ENCODE data around the gene THSD7B. TPM values are rescaled to one million over a fixed set of nuclear protein-coding genes. Genes with fewer than 3 reads are reported as not detected.

Gene THSD7B
- total RNA-seq, 1 donor from 2014 or later = 0.27 TPM

DNA sequence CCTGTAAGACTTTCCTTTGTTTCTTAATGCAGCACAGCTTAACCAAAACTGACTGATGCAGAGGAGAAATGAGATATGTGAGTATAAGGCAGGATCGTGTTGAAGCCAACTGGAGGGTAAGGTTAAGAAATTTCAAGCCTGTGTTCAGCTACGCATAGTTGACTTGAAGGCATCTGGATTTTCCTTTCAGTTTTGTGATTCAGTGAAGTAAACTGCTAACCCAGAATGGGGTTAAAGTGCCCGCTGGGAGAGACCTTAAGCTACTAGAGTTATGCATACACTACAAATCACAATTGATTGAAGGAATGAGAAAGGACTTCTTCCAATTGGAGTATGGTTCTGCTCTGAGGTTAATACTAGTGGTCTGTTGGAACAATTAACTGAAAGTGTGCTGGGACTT lies 22.6 kb downstream of the THSD7B start:
- intact Hi-C loops (cut with DNase I) = no loop called here
- DNase-seq (ENCODE audit: missing footprints) (no peak), ATAC-seq (no peak)

DNA sequence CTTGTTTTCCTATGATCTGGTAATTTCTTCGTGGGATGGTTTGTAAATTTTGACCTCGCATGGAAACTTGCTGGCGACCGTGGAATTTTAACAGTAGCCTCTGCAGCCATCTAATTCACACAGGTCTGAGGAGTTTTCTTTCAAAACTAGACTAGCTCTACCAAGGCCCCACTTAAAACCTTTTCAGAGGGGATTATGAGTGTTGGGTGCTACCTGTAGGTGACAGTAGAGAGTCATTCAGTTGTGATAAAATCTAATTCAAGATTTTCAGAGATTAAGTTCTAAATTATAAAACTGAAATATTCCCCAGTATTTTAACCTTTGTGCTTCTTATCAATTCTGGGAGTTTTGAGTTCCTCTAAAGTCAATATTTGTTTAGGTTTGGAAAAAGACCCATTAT lies 31.0 kb downstream of the THSD7B start:
- ATAC-seq = no peak
- intact Hi-C loops (cut with DNase I) = no loop called here
- no peak for DNase-seq (ENCODE audit: missing footprints)

DNA sequence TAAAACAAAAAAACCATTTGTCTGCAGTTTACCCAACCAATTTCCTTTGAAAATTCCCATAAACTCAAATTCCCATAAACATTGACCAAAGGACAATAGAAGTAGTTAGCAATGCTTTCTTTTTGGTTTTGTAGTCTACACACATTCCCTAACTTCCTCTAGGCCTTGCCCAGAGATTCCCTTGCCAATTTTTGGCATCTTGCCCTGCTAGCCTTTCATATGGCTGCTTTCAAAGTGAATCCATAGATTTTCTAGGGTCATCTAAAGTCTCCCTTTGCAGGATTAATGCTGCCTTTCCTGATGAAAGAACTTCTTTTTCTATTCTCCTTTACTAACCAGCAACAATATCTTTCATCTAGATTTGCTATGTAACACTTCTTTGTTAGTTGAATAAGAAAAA lies 33.4 kb downstream of the THSD7B start:
- no peak for DNase-seq (ENCODE audit: missing footprints)
- intact Hi-C loops (cut with DNase I) = no loop called here

DNA sequence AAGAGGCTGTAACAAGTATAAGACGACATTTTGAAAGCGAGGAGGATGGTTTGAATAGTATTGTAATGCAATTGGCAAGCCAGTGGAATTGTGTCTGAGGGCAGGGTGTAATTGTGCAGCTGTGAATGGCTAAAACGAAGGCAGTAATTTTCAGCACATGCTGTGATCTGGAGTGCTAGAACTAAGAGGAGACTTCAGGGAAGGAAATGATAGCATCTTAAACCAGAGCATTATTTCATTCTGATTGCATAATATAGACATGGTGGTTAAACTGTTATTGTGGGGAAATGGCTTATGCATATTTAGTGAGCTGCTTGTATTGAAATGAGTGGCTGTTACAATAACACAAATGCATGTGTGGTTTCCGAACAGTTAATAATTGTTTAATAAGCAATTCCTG lies 36.3 kb downstream of the THSD7B start:
- ATAC-seq (no peak), DNase-seq (ENCODE audit: missing footprints) (no peak)
- intact Hi-C loops (cut with DNase I) = no loop called here

More for the DNA sequence above, 33.4 kb downstream of the THSD7B start:
- no peak for ATAC-seq

DNA sequence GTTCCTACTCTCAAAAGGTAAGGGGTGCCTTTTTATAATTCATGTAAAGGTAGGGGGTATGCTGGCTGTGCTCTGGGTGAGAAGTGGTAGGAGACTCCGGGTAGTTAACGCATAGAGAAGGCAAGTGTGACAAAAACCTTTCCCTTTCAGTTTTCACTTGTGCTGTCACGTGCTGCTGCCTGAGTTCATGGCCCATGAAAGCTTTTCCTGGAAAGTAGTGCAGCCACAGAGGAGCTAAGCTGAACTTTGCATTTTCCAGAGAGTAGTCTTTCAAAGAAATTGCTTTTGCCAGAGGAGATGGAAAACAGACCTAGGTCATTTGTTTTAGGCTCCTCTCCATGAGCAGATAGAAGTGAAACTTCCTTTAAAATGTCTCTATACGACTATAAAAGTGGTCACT lies 44.7 kb downstream of the THSD7B start:
- no peak for ATAC-seq
- intact Hi-C loops (cut with DNase I) = no loop called here
- no peak for DNase-seq (ENCODE audit: missing footprints)

DNA sequence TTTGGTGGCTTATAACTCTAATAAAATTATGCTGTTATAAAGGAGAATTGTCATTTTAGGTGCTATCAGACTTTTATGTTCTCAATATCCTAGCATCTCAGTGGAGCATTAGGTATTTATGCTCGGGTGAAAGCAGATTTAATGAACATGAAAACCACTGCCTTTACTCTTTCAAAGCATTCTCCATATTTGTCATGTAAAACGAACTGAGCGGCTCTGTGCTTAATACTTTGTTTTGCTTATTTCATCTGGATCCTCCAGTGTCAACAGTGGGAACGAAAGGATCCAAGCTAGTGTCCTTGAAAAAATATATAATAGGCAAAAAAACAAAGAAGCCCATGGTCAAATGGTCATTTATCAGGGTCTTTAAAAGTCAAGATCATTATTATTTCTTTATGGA lies 53.5 kb downstream of the THSD7B start:
- ATAC-seq (no peak), DNase-seq (ENCODE audit: missing footprints) (no peak)
- intact Hi-C loops (cut with DNase I) = no loop called here

DNA sequence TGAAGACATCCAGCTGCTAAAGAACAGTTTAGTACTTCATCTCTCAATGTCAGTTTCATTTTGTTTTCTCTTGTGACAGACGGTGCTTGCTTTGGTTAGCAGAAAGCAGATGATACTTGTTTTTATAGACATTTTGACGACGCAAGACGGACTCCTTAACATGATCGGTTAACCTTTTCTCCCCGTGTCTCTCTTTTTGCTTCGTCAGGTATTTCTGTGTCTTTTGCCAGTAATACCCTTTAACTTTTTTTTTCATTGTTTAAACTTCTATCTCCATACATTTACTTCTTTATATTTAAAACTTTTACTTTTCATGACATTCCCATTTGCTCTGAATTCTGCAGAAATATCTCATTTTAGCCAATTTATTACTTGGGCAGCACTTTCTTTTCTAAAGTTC lies 57.9 kb downstream of the THSD7B start:
- intact Hi-C loops (cut with DNase I) = no loop called here
- no peak for ATAC-seq
- DNase-seq (ENCODE audit: missing footprints) = no peak

DNA sequence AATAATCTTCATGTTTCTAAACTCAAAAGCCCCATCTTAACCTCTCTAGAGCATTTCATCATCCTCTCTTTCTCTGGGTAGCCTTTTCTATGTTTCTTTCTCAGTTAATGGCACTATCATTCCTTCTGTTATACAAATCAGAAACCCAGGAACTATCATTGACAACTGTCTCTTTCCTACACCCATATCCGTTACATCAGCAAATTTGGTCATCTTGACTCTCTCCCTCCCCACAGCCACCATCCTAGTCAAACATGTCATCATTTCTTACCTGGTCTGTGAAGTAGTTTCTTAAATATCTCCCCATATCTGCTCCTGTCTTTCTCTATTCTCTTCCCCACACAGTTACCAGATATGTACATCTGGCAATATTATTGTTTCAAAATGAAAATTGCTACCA lies 62.8 kb downstream of the THSD7B start:
- ATAC-seq (no peak), DNase-seq (ENCODE audit: missing footprints) (no peak)
- intact Hi-C loops (cut with DNase I) = no loop called here

DNA sequence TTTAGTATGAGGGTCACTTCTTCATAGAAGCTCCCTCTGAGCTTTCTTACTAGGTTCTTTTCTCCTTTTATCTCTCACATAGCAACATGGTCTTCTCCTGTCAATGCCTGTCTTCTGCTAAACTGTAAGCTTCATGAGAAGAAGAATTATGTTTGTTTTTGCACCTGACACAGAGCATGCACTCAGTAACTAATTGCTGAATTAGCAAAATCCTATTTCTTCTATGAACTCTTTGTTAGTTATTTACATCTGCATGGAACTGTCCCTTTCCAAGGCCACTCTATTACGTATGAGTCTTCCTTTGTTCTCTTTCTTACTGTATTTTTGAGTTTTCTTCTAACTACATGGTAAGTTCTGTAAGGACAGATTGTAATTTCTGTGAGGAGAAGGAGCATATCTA lies 63.4 kb downstream of the THSD7B start:
- no peak for ATAC-seq
- no peak for DNase-seq (ENCODE audit: missing footprints)
- intact Hi-C loops (cut with DNase I) = no loop called here

DNA sequence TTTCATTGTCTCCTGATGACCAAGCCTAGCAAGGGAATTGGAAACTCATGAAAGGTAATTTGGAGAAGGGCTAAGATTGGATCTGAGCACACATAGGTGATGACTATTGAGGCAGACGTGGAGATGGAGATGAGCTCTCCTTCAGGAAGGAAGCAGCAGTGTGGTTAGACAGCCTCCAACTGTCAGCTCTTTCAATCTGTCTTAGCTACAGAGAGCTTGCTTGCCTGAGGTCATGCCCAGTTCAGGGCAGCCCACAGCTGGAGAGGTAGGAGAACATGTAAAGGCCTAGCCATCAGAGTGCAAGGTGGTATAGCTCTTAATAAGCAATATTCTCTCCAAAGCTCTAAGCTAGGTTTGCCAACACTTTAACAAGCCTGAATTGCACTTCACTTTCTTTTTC lies 79.2 kb downstream of the THSD7B start:
- intact Hi-C loops (cut with DNase I) = no loop called here
- no peak for DNase-seq (ENCODE audit: missing footprints)
- no peak for ATAC-seq

DNA sequence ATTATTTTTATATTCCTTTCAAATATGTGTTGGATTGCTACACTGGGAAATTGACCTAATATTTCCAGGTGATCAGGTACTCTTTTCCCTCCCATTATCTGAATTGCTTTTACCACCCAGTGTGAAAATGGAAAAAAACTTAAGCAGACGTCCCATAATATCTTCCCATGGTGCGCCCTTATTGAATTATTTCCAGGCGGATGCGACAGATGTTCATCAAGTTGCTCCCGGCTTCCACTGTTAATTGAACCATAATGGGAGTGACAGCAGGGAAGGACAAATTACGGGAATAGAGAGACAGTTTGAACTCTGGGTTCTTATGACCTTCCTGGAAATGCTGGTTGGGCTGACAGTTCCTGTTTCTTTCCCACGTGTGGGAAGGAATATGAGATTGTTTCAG lies 93.3 kb downstream of the THSD7B start:
- intact Hi-C loops (cut with DNase I) = no loop called here
- DNase-seq (ENCODE audit: missing footprints) (no peak), ATAC-seq (no peak)

DNA sequence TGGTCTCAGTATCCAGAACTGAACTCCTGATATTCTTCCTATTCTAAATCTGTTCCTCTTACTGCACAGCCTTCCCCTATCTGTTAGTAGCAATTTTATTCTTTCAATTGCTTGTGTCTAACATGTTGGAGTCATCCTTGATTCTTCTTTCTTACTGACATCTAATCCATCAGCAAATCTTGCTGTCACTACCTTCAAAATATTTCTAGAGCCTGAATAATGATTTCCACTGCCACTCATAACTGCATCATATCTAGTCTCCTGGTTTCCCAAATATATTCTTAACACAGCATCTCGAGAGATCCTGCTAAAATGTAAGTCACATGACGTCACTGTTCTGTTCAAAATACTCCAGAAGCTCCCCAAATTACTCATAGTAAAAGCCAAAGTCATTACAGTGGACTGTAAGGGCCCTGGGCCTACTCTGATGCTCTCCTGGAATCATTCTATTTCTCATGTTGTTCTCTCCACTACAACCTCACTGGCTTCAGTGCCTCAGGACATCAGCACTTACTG lies 95.2 kb downstream of the THSD7B start:
- no peak for ATAC-seq
- intact Hi-C loops (cut with DNase I) = no loop called here

DNA sequence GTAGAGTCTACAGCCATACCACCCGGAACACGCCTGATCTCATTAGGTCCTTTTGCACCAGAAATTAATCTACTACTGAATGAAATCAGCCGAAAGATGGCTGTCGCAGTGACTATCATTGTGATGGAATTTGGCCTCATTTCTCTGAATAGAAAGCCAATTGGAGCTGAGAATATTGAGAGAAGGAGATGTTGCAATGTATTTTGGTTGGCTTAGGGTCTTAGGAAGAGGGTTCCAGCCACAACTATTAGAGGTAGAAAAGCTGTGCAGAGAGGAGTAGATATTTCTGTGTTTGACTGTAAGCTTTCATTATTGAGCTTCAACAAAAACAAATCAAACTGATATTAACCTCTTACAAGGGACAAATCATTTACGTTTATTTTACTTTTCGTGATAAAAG lies 98.1 kb downstream of the THSD7B start:
- no peak for ATAC-seq
- intact Hi-C loops (cut with DNase I) = no loop called here
- DNase-seq (ENCODE audit: missing footprints) = no peak

More for the DNA sequence above, 95.2 kb downstream of the THSD7B start:
- DNase-seq (ENCODE audit: missing footprints) = no peak

DNA sequence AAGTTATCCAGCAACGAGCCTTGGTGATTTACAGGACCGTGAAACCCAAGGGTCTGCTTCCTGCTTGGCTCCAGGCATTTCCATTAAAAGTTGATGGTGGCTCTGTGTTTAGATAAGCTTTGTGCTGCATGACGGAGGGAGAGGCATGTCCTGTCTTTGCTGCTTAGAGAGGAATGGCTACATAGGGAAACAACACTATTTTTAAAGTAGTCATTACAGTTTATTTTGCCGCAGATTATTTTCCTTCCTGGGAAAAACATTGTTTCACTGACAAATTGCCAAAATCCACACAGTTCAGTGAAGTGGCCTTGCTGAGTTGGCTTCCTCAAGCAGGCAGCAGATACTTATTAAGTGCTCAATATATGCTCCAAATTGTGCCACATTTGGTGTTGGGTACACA lies 98.5 kb downstream of the THSD7B start:
- DNase-seq (ENCODE audit: missing footprints) (no peak), ATAC-seq (no peak)
- intact Hi-C loops (cut with DNase I) = no loop called here

DNA sequence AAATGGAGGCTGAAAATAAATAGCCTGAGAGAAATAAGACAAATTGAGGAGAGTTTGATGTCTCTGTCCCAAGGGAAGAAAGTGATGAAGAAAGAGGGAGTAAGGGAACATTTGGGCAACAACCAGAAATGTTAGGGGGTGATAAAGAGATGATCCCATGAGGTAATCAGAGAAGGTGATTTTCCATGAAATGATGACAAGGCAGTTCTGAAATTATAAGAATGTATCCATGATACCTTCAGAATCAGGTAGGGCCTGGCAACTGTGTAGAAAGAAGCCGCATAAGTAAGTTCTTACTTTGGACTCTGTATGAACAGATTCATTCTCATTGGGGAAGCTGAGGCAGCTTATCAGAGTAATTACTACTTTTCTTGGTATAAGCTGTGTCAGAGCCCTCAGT lies 106.1 kb downstream of the THSD7B start:
- no peak for ATAC-seq
- DNase-seq (ENCODE audit: missing footprints) = no peak

DNA sequence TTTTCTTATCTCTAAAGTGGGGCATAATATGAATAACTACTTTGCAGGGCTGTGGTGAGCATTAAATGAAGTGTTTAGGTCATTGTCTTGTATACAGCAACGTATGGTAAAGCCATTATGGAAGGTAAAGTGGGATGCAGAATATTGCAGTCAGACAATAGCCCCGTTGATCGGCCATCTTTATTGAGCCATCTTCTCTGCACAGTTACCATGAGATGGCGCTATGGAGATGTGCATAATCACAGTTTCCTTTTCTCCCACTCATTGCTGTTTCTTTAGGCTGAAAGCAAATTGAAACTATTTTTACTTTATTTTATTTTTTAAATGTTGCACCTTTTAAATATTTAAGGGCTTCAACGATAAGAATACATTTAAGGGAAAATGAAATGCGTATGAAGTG lies 108.9 kb downstream of the THSD7B start:
- intact Hi-C loops (cut with DNase I) = no loop called here
- ATAC-seq (no peak), DNase-seq (ENCODE audit: missing footprints) (no peak)

More for the DNA sequence above, 106.1 kb downstream of the THSD7B start:
- intact Hi-C loops (cut with DNase I) = no loop called here

DNA sequence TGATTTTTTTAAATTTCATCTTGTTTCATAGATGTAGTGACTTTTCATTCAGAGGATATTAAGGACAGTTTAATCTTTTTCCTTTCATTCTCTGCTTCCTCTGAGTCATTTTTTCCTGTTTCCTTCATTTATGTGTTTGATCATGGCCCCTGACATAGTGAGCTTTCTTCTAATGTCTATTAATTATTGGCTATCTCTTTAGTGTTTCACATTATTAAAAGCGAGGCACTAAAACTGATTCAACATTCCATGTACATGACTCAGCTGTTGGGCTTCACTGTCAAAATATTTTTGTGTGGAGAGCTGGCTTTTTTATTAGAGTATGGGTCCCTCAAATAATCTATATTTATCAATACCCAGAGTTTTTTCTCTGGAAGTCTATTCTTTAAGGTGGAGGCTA lies 125.8 kb downstream of the THSD7B start:
- intact Hi-C loops (cut with DNase I) = no loop called here

DNA sequence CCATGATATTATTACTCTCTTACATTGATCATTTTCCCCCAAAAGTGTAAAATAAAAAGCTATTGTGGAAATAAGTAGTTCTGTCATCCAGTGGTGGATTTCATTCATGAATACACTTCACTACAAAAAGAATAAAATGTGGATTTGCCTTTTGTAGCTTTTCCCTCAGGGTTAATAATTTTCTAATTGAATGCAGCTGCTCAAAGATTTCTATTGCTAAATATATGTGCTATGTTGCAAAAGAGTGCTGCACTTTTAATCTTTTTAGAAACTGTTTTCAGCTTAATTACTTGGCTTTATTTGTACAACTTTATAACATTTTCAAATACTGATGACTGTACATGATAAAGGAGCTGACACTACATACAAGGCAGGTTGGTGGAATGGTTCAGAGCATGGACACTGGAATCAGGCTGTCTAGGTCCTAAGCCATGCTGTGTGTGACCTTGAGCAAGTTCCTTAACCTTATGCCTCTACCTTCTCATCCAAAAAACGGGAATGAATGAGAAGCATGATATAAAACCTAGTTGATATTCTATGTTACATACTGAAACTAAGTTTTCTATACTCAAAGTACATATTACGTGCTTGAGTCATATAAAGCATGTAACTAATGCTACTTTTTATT lies 128.8 kb downstream of the THSD7B start:
- no peak for DNase-seq (ENCODE audit: missing footprints)
- ATAC-seq = no peak
- intact Hi-C loops (cut with DNase I) = no loop called here

More for the DNA sequence above, 125.8 kb downstream of the THSD7B start:
- DNase-seq (ENCODE audit: missing footprints) (no peak), ATAC-seq (no peak)

DNA sequence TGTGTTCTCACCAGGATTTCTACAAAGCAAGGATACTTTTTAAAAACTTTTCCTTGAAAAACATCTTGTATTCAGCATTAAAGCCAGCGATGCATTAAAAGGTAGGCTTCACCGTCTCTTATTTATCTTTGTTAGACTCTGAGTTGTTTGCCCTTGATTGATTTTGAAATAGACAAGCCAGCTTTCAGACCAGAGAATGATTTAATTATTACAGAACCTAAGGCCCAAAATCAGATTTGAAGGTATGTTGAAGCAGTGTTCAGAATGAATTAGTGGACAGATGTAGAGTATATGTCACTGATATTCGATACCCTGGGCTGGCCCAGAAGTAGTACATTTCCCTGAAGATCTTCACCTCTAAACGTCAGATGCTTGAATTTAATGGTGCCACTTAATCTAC lies 136.4 kb downstream of the THSD7B start:
- ATAC-seq = no peak
- DNase-seq (ENCODE audit: missing footprints) = no peak
- intact Hi-C loops (cut with DNase I) = no loop called here

DNA sequence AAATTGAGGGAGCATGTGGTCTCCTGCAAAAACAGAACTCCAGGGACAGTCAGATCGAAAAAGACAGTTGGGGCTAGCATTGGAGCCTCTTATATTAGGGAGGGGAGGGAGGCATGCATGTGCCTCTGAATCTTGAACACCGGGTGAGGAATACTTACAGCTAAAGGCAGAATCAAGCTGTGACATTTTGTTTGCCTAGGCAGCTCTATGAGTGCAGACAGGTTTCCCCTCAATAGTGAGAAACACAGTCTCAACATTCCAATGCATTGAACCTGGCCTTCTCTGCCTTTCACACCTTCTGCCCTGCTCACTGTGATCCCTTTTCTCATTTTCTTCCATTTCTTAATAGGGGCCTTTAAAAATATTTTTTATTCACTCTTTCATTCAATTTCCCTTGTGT lies 140.4 kb downstream of the THSD7B start:
- intact Hi-C loops (cut with DNase I) = no loop called here
- ATAC-seq (no peak), DNase-seq (ENCODE audit: missing footprints) (no peak)

DNA sequence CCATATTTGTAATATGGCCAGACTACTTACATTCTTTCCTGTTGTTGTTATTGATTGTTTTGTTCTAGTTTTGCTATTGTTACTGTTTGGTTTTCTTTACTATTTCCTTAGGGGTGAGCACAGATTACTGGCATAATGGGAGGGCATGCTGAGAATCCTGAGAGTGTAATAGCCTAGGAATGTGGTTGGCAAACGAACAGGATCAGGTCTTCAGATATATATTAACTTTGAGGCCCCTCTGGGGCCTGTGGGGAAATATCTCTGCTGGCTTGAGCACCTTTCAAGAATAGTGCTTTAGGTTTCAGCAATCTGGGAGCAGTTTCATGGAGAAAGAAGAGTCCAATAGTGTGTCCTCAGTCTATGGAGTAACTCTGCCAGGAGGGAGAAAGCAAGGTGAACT lies 144.4 kb downstream of the THSD7B start:
- intact Hi-C loops (cut with DNase I) = no loop called here
- ATAC-seq = no peak
- no peak for DNase-seq (ENCODE audit: missing footprints)

Data from Right ventricle myocardium inferior (tissue), 1 donor.